Activated CD8-positive, alpha-beta memory T cell treated with anti-CD3 and anti-CD28 coated beads, Interleukin-2, amount 50 U/mL, for 4 hours (primary cell): ENCODE measurements around the gene SAAL1.
"Not testable (repeated sequence)": the region's sequence is repeated elsewhere in the genome, so short reads cannot be mapped to it uniquely, and the experiment has no call there.

ENCODE experiments used
- DNase-seq: peaks from one replicate; pipeline ENCODE4 v3.0.0-alpha.2; 2020

SAAL1 gene

DNA sequence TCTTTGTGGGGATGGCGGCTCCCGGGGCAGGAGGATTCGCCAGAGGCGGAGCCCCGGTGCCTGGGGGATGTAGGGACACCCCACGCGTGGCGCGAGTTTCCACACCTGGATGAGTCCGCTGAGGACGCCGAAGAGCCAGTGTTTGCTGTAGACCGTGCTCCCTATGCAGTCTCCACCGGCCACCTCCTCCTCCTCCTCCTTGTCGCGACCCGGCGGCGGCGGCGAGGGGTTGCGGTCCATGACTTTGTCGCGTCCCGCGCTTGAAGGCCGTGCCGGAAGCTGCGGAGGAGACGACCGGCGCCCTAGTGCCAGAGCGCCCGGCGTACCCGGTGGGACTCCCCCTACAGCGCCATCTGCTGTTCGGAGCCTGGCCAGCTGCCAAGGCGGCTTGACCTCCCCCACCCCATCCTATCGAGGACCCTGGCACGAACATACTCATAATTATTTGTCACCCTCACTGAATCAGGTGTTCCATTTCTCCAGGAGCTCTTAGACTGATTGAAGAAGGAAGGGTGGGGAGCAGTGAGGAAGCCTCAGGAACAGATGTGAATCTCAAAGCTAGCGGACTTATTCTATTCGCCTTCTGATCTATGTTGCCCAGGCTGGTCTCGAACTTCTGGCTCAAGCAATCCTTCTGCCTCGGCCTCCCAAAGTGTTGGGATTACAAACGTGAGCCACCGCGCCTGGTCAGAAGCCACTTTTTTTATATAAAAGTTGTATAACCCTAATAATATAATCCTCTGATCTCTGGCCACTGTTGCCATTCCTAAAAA lies at the start of gene SAAL1:
TSS of gene SAAL1 (minus strand) at position 281 of the 773 bp plus-strand sequence. CDS start at position 240, 41 bp downstream.
- DNase-seq = peak; percentile 91

- no peak for DNase-seq
Measured at GRCh38 chr11:18151581-18151980, 45.7 kb upstream of the SAAL1 start.

GRCh38 chr11:18145837-18146236 lies 40.0 kb upstream of the SAAL1 start:
- no peak for DNase-seq

- DNase-seq = no peak
Measured at GRCh38 chr11:18145025-18145424, 39.1 kb upstream of the SAAL1 start.

- no peak for DNase-seq
Measured at GRCh38 chr11:18144243-18144642, 38.4 kb upstream of the SAAL1 start.

GRCh38 chr11:18140145-18140544 lies 34.3 kb upstream of the SAAL1 start:
- no peak for DNase-seq

- DNase-seq = no peak
Measured at GRCh38 chr11:18137186-18137800, 31.4 kb upstream of the SAAL1 start.

GRCh38 chr11:18135308-18135707 lies 29.4 kb upstream of the SAAL1 start:
- DNase-seq = no peak

DNA sequence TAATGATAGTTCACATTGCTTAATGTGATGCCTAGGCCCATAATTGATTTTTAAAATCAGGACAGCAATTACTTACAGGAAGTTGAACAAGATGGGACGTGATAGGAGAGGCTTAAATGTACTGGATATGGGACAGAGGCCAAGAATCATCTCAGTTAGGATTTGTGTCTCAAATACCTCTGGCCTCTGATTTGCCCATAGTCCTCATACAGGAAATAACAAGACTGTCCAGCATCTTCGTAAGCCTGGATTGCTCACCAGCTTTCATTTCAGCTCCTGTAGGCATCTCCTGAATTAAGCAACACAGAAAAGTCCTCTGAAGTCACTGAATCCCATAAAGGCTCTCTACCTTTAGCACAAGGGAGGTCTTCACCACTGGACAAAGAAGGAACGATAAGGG lies 26.5 kb upstream of the SAAL1 start, which contains the start of gene MRGPRX3:
TSS of gene MRGPRX3 (plus strand) at position 231 of the 400 bp plus-strand sequence. CDS start 4,632 bp downstream, outside the sequence.
- DNase-seq = no peak

GRCh38 chr11:18131115-18131514 lies 25.2 kb upstream of the SAAL1 start:
- not testable (repeated sequence) for DNase-seq

DNA sequence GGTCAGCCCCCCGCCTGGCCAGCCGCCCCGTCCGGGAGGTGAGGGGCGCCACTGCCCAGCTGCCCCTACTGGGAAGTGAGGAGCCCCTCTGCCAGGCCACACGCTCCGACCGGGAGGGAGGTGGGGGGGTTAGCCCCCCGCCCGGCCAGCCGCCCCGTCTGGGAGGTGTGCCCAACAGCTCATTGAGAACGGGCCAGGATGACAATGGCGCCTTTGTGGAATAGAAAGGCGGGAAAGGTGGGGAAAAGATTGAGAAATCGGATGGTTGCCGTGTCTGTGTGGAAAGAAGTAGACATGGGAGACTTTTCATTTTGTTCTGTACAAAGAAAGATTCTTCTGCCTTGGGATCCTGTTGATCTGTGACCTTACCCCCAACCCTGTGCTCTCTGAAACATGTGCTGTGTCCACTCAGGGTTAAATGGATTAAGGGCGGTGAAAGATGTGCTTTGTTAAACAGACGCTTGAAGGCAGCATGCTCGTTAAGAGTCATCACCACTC lies 15.5 kb upstream of the SAAL1 start:
- DNase-seq = not testable (repeated sequence)

GRCh38 chr11:18115360-18116127 lies 9.7 kb upstream of the SAAL1 start:
- peak; percentile 59 for DNase-seq

- no peak for DNase-seq
Measured at GRCh38 chr11:18111005-18111404, 5.1 kb upstream of the SAAL1 start.

DNA sequence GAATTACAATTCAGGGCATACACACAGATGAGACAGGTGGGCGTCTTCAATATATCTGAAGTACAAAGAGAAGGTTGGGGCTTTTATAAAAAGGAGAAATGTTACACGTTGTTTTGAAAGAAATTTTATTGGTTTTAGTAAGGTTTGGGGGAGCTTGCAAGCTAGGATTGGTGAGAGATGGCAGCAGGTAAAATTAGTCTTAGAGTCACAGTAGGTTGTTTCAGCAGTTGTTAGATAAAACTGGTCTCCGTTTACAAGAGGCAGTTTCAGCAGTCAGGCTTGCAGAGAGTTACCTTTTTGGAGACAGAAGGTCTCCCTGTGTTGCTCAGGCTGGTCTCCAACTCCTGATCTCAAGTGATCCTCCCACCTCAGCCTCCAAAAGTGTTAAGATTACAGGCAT lies 2.4 kb upstream of the SAAL1 start:
- DNase-seq = no peak

DNA sequence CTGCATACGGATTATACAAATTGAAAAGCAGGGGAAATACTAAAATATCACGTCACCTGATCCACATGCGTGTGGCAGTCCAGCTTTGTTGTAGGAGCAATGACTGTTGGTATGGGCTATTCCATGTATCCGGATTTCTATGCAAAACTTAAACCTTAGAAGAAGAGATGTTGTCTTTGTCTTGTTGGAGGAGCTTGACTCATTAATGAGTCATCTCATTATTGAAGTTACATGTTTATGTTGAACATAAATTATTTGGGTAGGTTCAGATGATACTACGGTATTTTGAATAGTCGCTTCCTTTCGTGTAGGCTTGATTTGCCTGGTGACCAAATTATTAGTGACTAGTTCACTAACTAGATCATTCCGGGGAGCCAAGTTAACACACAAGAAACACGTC lies 806 bp upstream of the SAAL1 start:
- no peak for DNase-seq

GRCh38 chr11:18105086-18105801 lies 638 bp downstream of the SAAL1 start:
- no peak for DNase-seq

- DNase-seq = no peak
Measured at GRCh38 chr11:18100926-18101656, 4.8 kb downstream of the SAAL1 start.

DNA sequence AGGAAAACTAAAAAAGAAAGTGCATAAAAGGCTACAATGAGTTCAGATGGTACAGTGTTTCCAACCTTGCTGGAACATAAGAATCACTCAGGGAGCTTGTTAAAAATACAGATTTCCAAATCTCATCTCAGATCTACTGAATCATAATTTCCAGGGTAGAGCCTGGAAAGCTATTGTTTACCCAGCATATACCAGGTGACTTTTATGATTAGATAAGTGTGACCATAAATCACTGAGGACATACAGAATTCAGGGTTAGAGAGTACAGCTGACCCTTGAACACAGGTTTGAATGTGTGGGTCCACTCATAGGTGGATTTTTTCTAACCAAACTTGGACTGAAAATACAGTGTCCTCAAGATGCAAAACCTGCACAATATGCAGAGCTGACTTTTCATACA lies 11.9 kb downstream of the SAAL1 start:
- no peak for DNase-seq

- no peak for DNase-seq
Measured at GRCh38 chr11:18091731-18092130, 14.2 kb downstream of the SAAL1 start.

DNA sequence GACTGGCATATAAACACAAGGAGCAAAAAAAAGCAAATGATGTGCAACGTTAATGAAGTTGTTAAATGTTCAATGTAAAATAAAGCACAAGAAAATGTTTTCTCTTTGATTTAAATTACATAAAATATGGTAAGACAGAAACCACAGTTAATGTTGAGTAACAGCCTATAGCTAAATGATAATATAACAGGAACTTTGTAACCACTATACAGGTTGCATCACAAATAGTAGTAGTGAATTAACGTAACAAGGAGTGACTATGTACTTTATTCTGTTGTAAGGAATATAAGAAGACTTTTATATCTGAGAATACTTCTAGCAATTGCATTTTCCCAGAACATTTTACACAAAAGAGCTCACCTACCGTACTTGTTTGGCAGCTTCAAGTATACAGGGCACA lies 16.9 kb downstream of the SAAL1 start:
- no peak for DNase-seq

DNA sequence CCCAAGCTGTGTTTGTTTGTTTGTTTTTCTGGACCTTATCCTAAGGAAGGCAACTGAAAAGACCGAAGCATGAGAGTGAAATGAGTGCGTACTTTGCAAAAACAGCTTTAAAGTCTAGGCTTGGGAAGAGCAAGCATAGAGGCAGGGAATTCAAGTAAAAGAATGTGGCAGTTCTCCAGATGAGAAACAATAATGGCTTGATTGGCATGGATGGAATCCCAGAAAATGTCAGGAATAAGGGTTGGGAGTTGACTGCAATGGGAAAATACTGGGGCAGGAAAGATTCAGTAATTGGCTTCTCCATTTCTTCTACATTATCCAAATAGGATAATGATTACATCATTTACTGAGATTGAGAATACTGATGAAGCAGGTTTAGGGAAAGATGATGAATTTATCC lies 17.5 kb downstream of the SAAL1 start:
- no peak for DNase-seq

GRCh38 chr11:18081551-18081950 lies 24.3 kb downstream of the SAAL1 start:
- DNase-seq = no peak
